Mesendoderm (in vitro differentiated cells): Measurements from ENCODE around the gene LRSAM1.
A peak's percentile ranks its signal among the peaks of the same experiment; 100 is the strongest.

Source experiments
- DNase-seq: peaks from one replicate; pipeline ENCODE4 v3.0.0; 2013
- H2AK5ac ChIP-seq: 2 replicates; pipeline ENCODE4 v1.6.1; 2013; ENCODE audit warnings: low read length, inconsistent platforms
- H2BK120ac ChIP-seq: 2 replicates; pipeline ENCODE4 v1.6.1; 2013; ENCODE audit warnings: low read depth, mild to moderate bottlenecking, low read length, moderate library complexity, mixed read lengths
- H2BK15ac ChIP-seq: replicated peaks from 2 replicates; pipeline ENCODE4 v1.6.1; 2013; ENCODE audit warnings: low read depth, mild to moderate bottlenecking, moderate library complexity
- H2BK5ac ChIP-seq: 2 replicates; pipeline ENCODE4 v1.6.1; 2013; ENCODE audit warnings: low read length, inconsistent platforms
- H3K18ac ChIP-seq: 2 replicates; pipeline ENCODE4 v1.6.1; 2013; ENCODE audit warnings: mild to moderate bottlenecking, low read length, mixed read lengths
- H3K23ac ChIP-seq: one replicate; pipeline ENCODE4 v1.6.1; 2013; ENCODE audit warnings: low read length
- H3K27ac ChIP-seq: 2 replicates; pipeline ENCODE4 v1.5.1; 2013; ENCODE audit warnings: low read depth, mild to moderate bottlenecking, inconsistent platforms, low read length, moderate library complexity
- H3K27me3 ChIP-seq: 2 replicates; pipeline ENCODE4 v1.6.1; 2013; ENCODE audit warnings: low read length, control low read depth, mild to moderate bottlenecking, inconsistent platforms; ENCODE audit not compliant: insufficient read depth, poor library complexity
- H3K36me3 ChIP-seq: 2 replicates; pipeline ENCODE4 v1.6.1; 2013; ENCODE audit warnings: low read length, inconsistent platforms; ENCODE audit not compliant: control insufficient read depth, insufficient read depth
- H3K4ac ChIP-seq: one replicate; pipeline ENCODE4 v1.6.1; 2013; ENCODE audit warnings: low read depth, mild to moderate bottlenecking, low read length, moderate library complexity
- H3K4me1 ChIP-seq: 2 replicates; pipeline ENCODE4 v1.6.1; 2013; ENCODE audit warnings: low read depth, low read length, inconsistent platforms; ENCODE audit not compliant: control insufficient read depth
- H3K4me2 ChIP-seq: 2 replicates; pipeline ENCODE4 v1.6.1; 2013; ENCODE audit warnings: low read length
- H3K4me3 ChIP-seq: 2 replicates; pipeline ENCODE4 v1.5.1; 2013; ENCODE audit warnings: mild to moderate bottlenecking, low read length
- H3K56ac ChIP-seq: one replicate; pipeline ENCODE4 v1.6.1; 2013; ENCODE audit warnings: low read length
- H3K79me1 ChIP-seq: 2 replicates; pipeline ENCODE4 v1.6.1; 2013; ENCODE audit warnings: low read length, inconsistent platforms
- H3K79me2 ChIP-seq: 2 replicates; pipeline ENCODE4 v1.6.1; 2013; ENCODE audit warnings: mild to moderate bottlenecking, low read length; ENCODE audit not compliant: control insufficient read depth, insufficient read depth
- H3K9ac ChIP-seq: 2 replicates; pipeline ENCODE4 v1.6.1; 2013; ENCODE audit warnings: low read length, inconsistent platforms
- H4K5ac ChIP-seq: one replicate; pipeline ENCODE4 v1.6.1; 2013; ENCODE audit warnings: low read length
- H4K8ac ChIP-seq: one replicate; pipeline ENCODE4 v1.6.1; 2013; ENCODE audit warnings: low read depth, mild to moderate bottlenecking, control low read depth, low read length, moderate library complexity
- whole genome bisulfite sequencing: extraction: QIAGEN DNeasy Blood & Tissue Kit; methylation state at CpG from one replicate; pipeline ENCODE4 v1.1.7; 2013; ENCODE audit warnings: low lambda C conversion rate, missing lambda C conversion rate; ENCODE audit not compliant: insufficient coverage; ENCODE audit errors: extremely low coverage; 5-methylcytosine and 5-hydroxymethylcytosine counted together

LRSAM1 gene

GRCh38 chr9:127455324-127455992 lies 4.1 kb downstream of the LRSAM1 start:
- H3K18ac ChIP-seq = no peak overlapping the region
- no peak overlapping the region for H3K4me2 ChIP-seq
- H3K79me2 ChIP-seq = peaks cover 8% of the 10 kb centered on the region
- H3K9ac ChIP-seq = no peak overlapping the region
- no peak overlapping the region for H3K27ac ChIP-seq
- H3K56ac ChIP-seq = no peak overlapping the region
- no peak overlapping the region for H2AK5ac ChIP-seq
- no peak overlapping the region for H3K23ac ChIP-seq
- no peaks in the 10 kb centered on the region for H3K27me3 ChIP-seq
- no peaks in the 10 kb centered on the region for H3K36me3 ChIP-seq
- WGBS = no CpG with 5 or more reads among the region's 6 CpGs
- DNase-seq = no peak
- H4K5ac ChIP-seq = no peak overlapping the region
- no peak overlapping the region for H4K8ac ChIP-seq
- no peak overlapping the region for H2BK120ac ChIP-seq
- no peak overlapping the region for H3K4me3 ChIP-seq
- H2BK15ac ChIP-seq = no peak overlapping the region
- peaks cover 3% of the 10 kb centered on the region for H3K4me1 ChIP-seq
- H3K79me1 ChIP-seq = peaks cover 3% of the 10 kb centered on the region
- H2BK5ac ChIP-seq = no peak overlapping the region
- H3K4ac ChIP-seq = no peak overlapping the region

- H3K4me3 ChIP-seq = no peak overlapping the region
- peak; percentile 27 for DNase-seq
- no peak overlapping the region for H4K8ac ChIP-seq
- peaks cover 3% of the 10 kb centered on the region for H3K79me1 ChIP-seq
- H3K79me2 ChIP-seq = peaks cover 3% of the 10 kb centered on the region
- no CpG with 5 or more reads among the region's 17 CpGs for WGBS
- H4K5ac ChIP-seq = no peak overlapping the region
- no peak overlapping the region for H2BK5ac ChIP-seq
- no peak overlapping the region for H2BK15ac ChIP-seq
- no peak overlapping the region for H2AK5ac ChIP-seq
- H3K18ac ChIP-seq = no peak overlapping the region
- no peak overlapping the region for H3K27ac ChIP-seq
- H3K36me3 ChIP-seq = peaks cover 5% of the 10 kb centered on the region
- H3K56ac ChIP-seq = no peak overlapping the region
- no peak overlapping the region for H3K4ac ChIP-seq
- no peak overlapping the region for H3K9ac ChIP-seq
- no peaks in the 10 kb centered on the region for H3K27me3 ChIP-seq
- H2BK120ac ChIP-seq = no peak overlapping the region
- peaks cover 3% of the 10 kb centered on the region for H3K4me1 ChIP-seq
- no peak overlapping the region for H3K4me2 ChIP-seq
- no peak overlapping the region for H3K23ac ChIP-seq
These were observed 6.0 kb downstream of the LRSAM1 start for GRCh38 chr9:127457191-127457878.

GRCh38 chr9:127458921-127459320 lies 7.6 kb downstream of the LRSAM1 start:
- Histone ChIP-seq H3K36me3 (peaks cover 5% of the 10 kb centered on the region), H3K79me2 (no peaks in the 10 kb centered on the region), H2BK120ac (no peak overlapping the region), H3K9ac (no peak overlapping the region), H3K27ac (no peak overlapping the region), H2BK5ac (no peak overlapping the region), H3K4me2 (no peak overlapping the region), H3K56ac (no peak overlapping the region), H3K18ac (no peak overlapping the region), H2BK15ac (no peak overlapping the region), H4K8ac (no peak overlapping the region), H3K4me3 (no peak overlapping the region), H3K4ac (no peak overlapping the region), H3K27me3 (no peaks in the 10 kb centered on the region), H4K5ac (no peak overlapping the region), H3K4me1 (no peaks in the 10 kb centered on the region), H3K23ac (no peak overlapping the region), H3K79me1 (no peaks in the 10 kb centered on the region), H2AK5ac (no peak overlapping the region)
- no CpG with 5 or more reads among the region's 9 CpGs for WGBS
- no peak for DNase-seq

GRCh38 chr9:127463382-127463781 lies 12.1 kb downstream of the LRSAM1 start:
- H2AK5ac ChIP-seq = no peak overlapping the region
- H3K79me1 ChIP-seq = no peaks in the 10 kb centered on the region
- H3K36me3 ChIP-seq = peaks cover 5% of the 10 kb centered on the region
- DNase-seq = no peak
- H3K9ac ChIP-seq = no peak overlapping the region
- no peak overlapping the region for H2BK120ac ChIP-seq
- no peak overlapping the region for H3K4me2 ChIP-seq
- H3K4me3 ChIP-seq = no peak overlapping the region
- H3K4me1 ChIP-seq = no peaks in the 10 kb centered on the region
- H2BK5ac ChIP-seq = no peak overlapping the region
- no peak overlapping the region for H3K27ac ChIP-seq
- no peak overlapping the region for H4K8ac ChIP-seq
- H3K4ac ChIP-seq = no peak overlapping the region
- no CpG with 5 or more reads among the region's 3 CpGs for WGBS
- H4K5ac ChIP-seq = no peak overlapping the region
- no peaks in the 10 kb centered on the region for H3K79me2 ChIP-seq
- H3K18ac ChIP-seq = no peak overlapping the region
- no peaks in the 10 kb centered on the region for H3K27me3 ChIP-seq
- no peak overlapping the region for H3K56ac ChIP-seq
- H2BK15ac ChIP-seq = no peak overlapping the region
- H3K23ac ChIP-seq = no peak overlapping the region

GRCh38 chr9:127463911-127464310 lies 12.6 kb downstream of the LRSAM1 start:
- Histone ChIP-seq H3K36me3 (peaks cover 5% of the 10 kb centered on the region), H3K9ac (no peak overlapping the region), H3K56ac (no peak overlapping the region)

More at GRCh38 chr9:127463911-127464310, 12.6 kb downstream of the LRSAM1 start:
- WGBS = no CpG with 5 or more reads among the region's 7 CpGs
- no peak for DNase-seq
- no peak overlapping the region for H3K23ac ChIP-seq
- H4K5ac ChIP-seq = no peak overlapping the region
- H2BK15ac ChIP-seq = no peak overlapping the region
- H3K4ac ChIP-seq = no peak overlapping the region
- no peak overlapping the region for H4K8ac ChIP-seq
- no peaks in the 10 kb centered on the region for H3K4me1 ChIP-seq
- no peak overlapping the region for H2BK120ac ChIP-seq
- no peaks in the 10 kb centered on the region for H3K27me3 ChIP-seq
- H3K4me3 ChIP-seq = no peak overlapping the region
- no peak overlapping the region for H3K4me2 ChIP-seq
- H2AK5ac ChIP-seq = no peak overlapping the region
- no peak overlapping the region for H3K18ac ChIP-seq
- no peak overlapping the region for H2BK5ac ChIP-seq
- no peaks in the 10 kb centered on the region for H3K79me2 ChIP-seq
- H3K27ac ChIP-seq = no peak overlapping the region
- no peaks in the 10 kb centered on the region for H3K79me1 ChIP-seq
